ENCODE data around the gene STUB1.

DNA sequence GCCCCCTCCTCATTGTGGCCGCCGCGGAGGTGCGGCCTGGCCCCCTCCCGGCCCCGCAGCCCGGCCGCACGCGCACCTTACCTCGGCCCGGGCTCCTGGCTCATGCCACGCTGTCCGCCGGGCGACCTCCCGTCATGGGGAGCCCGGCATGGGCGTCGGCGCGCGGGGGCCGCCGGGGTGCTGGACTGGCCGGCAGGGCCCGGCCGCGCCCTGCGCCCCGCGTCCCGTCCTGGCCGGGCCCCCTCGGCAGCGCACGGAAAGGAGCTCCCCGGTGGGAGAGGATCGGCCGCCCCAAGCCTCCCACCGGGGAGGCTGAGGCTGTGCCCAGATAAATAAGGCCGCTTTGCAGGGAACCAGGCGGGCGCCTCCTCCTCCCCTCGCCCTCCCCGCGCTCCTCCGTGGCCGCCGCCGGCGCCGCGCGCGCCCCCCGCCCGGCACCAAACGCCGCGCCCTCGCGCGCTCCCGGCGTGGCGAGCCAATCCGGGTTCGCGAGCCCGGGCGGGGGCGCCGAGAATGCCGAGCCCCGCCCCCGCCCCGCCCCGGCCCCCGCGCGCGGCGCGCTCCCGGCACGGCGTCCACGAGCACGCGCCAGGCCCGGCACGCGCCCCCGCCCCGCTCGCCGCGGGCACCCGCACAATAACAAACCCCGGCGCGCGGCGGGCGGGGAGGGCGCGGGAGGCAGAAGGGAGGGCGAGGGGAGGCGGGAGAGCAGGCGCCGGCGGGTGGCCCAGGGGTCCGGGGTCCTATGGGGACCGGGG is 25.4 kb downstream of the STUB1 start, which contains the start of gene FBXL16:
- TF ChIP-seq TAF1 (IDR thresholded peaks at IDR 0.05; ENCODE audit: low read depth, low read length) = no peak
- TF ChIP-seq POLR2A (IDR thresholded peaks at IDR 0.05; ENCODE audit: low read depth, low read length) = no peak
- no peak for TF ChIP-seq POLR2AphosphoS5 (IDR thresholded peaks at IDR 0.05; ENCODE audit: low read depth, low read length)
- no peak for TF ChIP-seq POU2F2 (IDR thresholded peaks at IDR 0.05; ENCODE audit: low read depth, low read length)
- no peak for TF ChIP-seq SPI1 (IDR thresholded peaks at IDR 0.05; ENCODE audit: low read depth, low read length)
- TF ChIP-seq PAX5 (IDR thresholded peaks at IDR 0.05; ENCODE audit: insufficient read depth, low read length, severe bottlenecking) = no peak
